Activated naive CD4-positive, alpha-beta T cell treated with anti-CD3 and anti-CD28 coated beads, Interleukin-2, amount 50 U/mL, for 72 hours (primary cell): ENCODE measurements around the gene SLIT3. TPM values are rescaled to one million over a fixed set of nuclear protein-coding genes. Genes with fewer than 3 reads are reported as not detected.

ENCODE experiments used
- ATAC-seq, 2 donors: fragments of 150-1000 bp; cut with Tn5 transposase; 2 replicates each; pipeline ENCODE4 v1.10.0; 2021; ENCODE audit warnings: mild to moderate bottlenecking in 2 of 2, moderate library complexity in 2 of 2
- DNase-seq, 2 donors: peaks; one replicate each; pipeline ENCODE4 v3.0.0; 2021 to 2022; ENCODE audit warnings: low spot score in 2 of 2
- H3K27ac Mint-ChIP-seq, 2 donors: one replicate each; pipeline ENCODE4 v1.8.0; 2022; ENCODE audit warnings: mild to moderate bottlenecking in 2 of 2, mixed read lengths in 2 of 2
- H3K36me3 Mint-ChIP-seq, 2 donors: one replicate each; pipeline ENCODE4 v1.8.0; 2022; ENCODE audit warnings: mixed read lengths in 2 of 2
- H3K9me3 Mint-ChIP-seq, 2 donors: one replicate each; pipeline ENCODE4 v1.8.0; 2022; ENCODE audit warnings: mixed read lengths in 2 of 2
- total RNA-seq, 2 donors: library from RNA; stranded (reverse); gene quantifications; one replicate each; pipeline ENCODE4 v1.2.3, GENCODE V29; 2022

The SLIT3 gene
- total RNA-seq, 2 donors from 2014 or later = 1.9 to 2.0 TPM

DNA sequence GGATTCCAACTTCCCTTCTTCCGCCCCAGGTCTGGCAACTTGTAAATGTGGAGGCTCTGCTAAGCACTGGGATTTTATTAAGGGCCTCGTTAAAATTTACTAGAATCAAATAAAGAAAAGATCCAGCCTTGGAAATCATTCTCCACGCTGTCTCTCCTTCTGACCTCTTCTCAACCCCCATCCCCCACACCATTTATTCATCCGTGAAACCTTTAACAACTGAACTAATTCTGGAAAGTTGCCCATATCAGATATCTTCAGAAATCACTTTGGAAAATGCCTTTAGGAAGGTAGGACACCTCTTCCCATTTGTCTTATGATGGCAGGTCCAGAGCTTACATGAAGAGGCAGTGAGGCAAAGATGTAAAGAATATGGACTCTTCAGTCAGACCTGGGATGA, 288.5 kb downstream of the SLIT3 start:
- Mint-ChIP-seq H3K36me3 (no peaks in the 10 kb centered on the region), H3K9me3 (no peaks in the 10 kb centered on the region), H3K27ac (no peak overlapping the region)
- no peak for ATAC-seq
- no peak for DNase-seq

DNA sequence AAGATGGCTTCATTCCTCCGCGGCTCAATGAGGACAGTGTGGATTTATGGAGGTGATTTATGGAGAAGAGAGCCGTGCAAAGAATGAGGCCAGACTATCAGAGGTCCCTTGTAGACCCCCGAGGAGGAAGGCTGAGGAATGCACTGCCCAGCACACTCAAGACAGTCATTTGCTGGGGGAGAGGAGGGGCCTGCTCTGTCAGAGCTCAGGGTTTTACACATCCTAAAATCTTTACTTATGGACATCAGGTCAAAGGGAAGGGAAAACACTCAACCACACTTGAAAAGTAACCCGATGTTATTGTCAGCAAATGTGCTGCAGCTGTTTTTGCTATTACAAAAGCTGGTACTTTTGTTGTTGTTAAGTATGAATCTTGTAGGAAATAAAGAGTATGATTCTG, 289.5 kb downstream of the SLIT3 start:
- H3K27ac Mint-ChIP-seq = no peak overlapping the region
- ATAC-seq (no peak), DNase-seq (no peak)
- no peaks in the 10 kb centered on the region for H3K36me3 Mint-ChIP-seq
- no peaks in the 10 kb centered on the region for H3K9me3 Mint-ChIP-seq

DNA sequence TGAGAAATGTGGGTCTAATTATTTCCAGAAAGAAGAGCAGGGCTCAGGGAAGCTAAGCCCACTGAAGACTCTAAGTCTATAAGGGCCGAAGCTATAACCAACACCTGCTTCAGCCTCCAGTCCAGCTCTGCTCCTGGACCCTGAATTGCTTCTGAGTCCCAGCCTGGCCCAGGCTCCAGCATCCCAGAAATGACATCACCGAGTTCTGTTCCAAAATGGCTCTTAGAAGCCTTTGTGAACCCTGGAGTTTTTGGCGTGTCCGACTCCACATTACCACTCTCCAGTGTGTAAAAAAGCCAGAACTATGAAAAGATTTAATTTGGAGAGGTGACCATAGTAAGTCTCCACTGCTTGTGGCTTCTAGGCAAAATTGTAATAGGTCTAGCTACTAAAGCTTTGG, 289.9 kb downstream of the SLIT3 start:
- ATAC-seq (no peak), DNase-seq (no peak)
- H3K36me3 Mint-ChIP-seq = no peaks in the 10 kb centered on the region
- H3K27ac Mint-ChIP-seq = no peak overlapping the region
- H3K9me3 Mint-ChIP-seq = no peaks in the 10 kb centered on the region

DNA sequence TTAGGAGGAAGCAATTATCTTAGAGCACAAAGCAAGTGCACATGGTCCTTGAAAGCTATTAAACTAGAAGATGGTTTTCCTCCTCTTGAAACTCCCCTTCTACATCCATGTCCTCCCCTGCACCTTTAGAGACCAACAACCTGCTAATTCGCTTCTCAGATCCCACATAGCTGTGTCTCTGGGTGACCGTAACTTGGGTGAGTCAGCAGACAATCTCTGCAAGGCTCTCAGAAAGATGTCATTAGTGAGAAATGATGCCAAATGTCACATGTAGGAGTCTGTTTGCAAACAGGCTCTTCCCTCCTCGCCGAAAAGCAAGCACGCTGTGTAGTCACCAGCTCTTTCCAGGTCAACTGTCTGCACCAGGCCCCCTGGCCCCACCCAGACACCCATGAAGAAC, 291.8 kb downstream of the SLIT3 start:
- Mint-ChIP-seq H3K27ac (no peak overlapping the region), H3K36me3 (no peaks in the 10 kb centered on the region), H3K9me3 (no peaks in the 10 kb centered on the region)
- no peak for ATAC-seq
- no peak for DNase-seq

DNA sequence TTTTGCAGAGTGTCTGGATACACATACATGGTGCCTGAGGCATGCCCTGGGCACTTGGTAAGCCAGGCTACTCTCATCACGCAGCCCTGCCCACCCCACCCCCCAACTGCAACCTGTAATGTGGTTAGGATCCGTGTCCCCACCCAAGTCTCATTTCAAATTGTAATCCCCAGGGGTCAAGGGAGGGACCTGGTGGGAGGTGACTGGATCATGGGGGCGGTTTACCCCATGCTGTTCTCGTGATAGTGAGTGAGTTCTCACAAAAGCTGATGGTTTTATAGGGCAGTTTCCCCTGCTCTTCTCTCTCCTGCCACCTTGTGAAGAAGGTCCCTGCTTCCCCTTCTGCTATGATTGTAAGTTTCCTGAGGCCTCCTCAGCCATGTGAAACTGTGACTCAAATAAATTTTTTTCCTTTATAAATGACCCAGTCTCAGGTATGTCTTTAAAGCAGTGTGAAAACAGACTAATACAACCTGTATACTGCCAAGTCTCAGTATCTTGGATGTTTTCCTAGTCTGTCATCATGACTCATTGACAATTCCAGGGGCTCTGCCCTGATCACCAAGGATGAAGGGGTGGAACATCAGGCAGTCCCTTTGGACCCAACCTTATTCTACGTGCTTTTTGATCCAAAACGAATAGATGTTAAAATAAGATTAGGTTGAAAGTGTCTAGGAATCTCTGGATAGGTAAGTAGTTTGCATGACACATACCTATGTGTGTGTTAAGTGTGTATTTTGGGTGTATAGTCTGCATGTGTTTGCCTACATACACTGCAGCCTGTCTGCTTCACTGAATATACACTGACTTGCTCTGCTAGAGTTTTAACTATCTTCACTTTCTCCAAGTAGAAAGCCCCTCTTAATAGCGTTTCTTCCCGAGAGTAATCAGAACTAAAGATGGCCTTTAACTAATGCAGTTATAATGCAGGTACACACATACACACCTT, 293.8 kb downstream of the SLIT3 start:
- Mint-ChIP-seq H3K27ac (no peak overlapping the region), H3K9me3 (no peaks in the 10 kb centered on the region), H3K36me3 (no peaks in the 10 kb centered on the region)
- no peak for ATAC-seq
- DNase-seq = no peak

DNA sequence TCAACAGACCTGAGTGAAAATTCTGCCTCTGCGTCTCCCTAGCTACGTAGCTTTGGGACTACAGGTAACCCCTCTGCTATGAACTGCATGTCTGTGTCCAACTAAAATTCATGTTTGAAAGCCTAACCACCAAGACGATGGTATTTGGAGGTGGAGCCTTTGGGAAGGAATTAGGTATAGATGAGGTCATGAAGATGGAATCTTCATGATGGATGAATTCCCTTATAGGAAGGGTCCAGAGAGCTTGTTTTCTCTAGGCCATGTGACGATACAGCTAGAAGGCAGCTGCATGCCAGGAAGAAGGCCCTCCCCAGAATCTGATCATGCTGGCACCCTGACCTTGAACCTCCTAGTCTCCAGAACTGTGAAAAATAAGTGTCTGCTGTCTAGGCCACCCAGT, 296.4 kb downstream of the SLIT3 start:
- H3K9me3 Mint-ChIP-seq = no peaks in the 10 kb centered on the region
- no peaks in the 10 kb centered on the region for H3K36me3 Mint-ChIP-seq
- no peak for DNase-seq
- ATAC-seq = no peak
- H3K27ac Mint-ChIP-seq = no peak overlapping the region

DNA sequence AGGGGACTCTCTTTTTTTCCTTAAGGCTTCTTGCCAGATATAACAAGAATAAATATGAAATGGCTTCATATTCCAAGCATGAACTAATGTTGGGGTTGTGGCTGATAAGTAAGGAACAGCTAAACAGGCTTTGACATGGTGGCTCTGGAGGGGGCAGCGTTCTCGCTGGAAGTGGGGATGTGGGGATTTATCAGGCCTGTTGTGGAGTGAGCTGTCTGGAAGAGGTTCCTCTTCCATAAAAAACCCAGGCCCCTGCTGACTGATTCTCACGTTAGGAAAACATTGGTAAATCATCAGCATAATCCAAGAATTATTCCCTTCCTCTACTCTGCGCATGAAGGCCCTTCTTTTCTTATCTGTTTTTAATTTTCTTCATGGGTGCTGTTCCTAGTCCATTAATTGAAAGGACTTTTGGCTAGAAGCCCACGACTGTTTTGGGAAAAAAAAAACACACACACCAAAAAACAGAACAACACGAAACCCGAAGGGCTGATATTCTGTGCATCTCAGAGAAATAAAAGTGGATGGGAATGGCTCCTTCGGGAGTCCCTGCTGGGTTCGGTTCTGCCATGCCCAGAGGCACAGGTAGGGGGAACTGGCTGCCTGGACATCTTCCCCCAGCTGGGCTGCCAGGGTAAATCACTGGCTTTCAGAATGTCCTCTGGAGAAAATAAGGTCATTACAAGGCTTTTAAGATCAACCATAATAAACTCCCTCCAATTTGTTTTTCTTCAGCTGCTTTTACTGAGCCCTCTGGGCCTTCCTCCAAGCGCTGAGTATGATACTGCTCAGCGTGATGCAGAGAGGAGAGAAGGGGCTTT, 297.0 kb downstream of the SLIT3 start:
- Mint-ChIP-seq H3K27ac (no peak overlapping the region), H3K36me3 (no peaks in the 10 kb centered on the region), H3K9me3 (no peaks in the 10 kb centered on the region)
- DNase-seq = no peak
- no peak for ATAC-seq

DNA sequence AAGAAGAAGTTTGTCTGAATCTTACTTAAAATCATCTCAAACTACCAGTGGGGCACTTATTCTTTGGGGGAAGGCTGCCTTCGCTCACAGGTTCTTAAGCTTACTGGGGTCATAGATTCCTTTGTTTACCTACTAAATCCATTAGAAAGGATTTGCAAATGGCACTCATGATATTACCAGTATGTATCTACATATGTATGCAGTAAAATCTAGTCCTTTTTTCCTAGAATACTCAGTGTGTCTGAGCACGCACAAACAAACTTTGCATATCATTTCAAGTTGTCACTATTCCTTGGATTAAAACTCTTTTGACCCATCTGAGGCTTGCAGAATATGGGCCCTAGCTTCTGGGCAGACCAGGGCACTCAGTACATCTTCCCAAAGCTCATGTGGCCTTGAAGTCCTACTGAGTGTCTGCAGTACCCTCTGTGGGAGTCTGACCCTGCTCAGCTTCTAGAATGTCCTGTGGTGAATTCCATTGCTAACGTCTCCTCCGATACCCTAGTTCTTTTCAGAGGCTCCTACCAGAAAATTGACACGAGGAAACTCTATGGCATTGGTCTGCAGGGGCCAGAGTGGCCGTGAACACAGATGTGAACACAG, 297.9 kb downstream of the SLIT3 start:
- Mint-ChIP-seq H3K9me3 (no peaks in the 10 kb centered on the region), H3K36me3 (no peaks in the 10 kb centered on the region), H3K27ac (no peak overlapping the region)
- DNase-seq = no peak
- no peak for ATAC-seq

DNA sequence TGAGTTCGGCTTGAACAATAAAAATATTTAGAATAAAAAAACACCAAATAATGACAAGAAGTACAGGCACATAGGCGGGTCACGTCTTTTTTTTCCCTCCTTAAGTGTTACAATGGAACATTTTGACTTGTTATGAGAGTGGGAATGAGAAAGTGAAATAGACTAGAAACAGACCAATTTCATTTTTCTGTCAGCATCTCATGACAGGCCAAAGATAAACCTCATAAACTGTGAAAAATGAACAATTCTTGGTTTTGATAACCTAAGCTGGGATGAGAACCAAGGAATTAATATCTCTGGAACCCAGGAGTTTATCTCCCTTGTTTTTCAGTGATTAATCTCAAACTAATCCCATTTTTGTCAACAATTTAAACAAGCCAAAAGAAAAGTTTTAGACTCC, 299.5 kb downstream of the SLIT3 start:
- DNase-seq (no peak), ATAC-seq (no peak)
- H3K9me3 Mint-ChIP-seq = no peaks in the 10 kb centered on the region
- H3K27ac Mint-ChIP-seq = no peak overlapping the region
- no peaks in the 10 kb centered on the region for H3K36me3 Mint-ChIP-seq

DNA sequence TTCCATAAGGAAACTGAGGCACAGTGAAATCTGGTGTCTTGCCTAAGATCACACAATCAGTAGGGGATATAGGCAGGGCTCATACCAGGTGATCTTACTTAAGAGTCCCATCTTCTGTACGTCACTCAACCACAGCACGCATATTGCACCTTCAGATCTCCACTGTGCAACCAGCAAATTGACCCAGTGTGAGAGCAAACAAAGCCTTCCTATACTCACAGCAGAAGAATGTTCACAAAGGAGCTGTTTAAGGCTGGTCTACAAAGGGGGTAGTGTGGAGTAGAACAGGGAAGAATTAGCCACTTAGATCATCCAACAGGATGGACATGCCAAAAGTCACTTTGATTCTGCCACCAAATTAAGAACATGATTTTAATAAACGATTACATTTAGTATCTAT, 305.9 kb downstream of the SLIT3 start:
- Mint-ChIP-seq H3K9me3 (no peaks in the 10 kb centered on the region), H3K27ac (no peak overlapping the region), H3K36me3 (no peaks in the 10 kb centered on the region)
- ATAC-seq = no peak
- DNase-seq = no peak

DNA sequence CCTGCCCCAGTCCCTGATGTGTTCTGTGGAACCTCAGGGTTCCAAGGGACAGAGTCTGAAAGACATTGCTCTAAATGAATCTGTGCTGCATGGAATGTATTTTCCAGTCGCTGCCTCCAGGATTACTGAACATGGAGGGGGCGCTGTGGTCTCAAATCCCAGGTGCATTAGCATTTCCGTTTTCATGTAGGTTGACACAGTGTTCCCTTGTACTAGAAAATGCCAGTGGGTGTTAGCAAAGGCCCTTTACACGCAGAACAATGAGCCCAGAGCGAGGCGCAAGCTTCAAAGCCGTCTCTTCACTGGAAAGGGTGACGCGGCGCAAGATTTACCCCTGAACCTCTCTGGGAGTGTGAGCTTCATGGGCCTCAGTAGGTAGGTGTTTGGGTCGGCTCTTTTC, 308.3 kb downstream of the SLIT3 start:
- Mint-ChIP-seq H3K36me3 (no peaks in the 10 kb centered on the region), H3K9me3 (no peaks in the 10 kb centered on the region), H3K27ac (peak overlapping the region in 1 of 2 donors; percentile 14)
- ATAC-seq (no peak), DNase-seq (no peak)

DNA sequence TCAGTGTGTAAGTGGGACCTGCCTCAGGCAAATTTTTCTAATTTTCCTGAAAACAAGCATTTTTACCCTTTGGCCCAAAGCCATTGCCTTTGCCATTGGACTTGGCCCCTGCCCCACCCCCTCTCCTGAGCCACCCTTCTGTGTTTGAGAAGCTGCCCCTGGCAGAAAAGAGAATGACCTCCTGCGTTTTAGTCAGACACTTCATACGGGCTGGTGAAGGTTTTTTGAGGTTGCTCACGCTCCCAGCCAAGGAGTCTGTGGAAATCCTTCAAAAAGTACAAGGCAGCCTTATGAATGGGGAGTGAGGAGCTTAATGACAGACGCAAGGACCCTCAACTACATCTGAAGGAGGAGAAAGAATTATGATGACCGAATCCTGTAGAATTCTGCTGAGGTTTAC, 308.9 kb downstream of the SLIT3 start:
- Mint-ChIP-seq H3K36me3 (no peaks in the 10 kb centered on the region), H3K27ac (no peak overlapping the region), H3K9me3 (no peaks in the 10 kb centered on the region)
- DNase-seq (no peak), ATAC-seq (no peak)

DNA sequence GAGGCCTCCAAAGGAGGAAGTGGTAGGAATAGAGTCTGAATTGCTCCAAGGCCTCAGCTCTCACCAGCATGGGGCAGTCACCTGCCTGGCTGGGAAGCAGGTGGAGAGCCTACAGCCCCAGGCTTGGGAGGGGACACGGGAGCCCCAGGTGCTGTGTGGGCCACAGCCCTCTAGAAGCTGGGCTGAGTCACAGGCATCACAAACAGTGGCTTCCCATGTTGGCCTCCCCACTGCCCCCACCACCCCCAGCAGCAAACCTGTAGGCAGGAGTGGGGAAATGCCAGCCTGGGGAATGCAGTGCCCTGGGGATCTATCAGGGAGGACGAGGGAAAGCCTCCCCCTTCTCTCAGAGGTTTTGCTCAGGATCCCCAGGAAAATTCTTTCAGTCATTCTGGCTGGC, 309.6 kb downstream of the SLIT3 start:
- H3K27ac Mint-ChIP-seq = no peak overlapping the region
- no peaks in the 10 kb centered on the region for H3K9me3 Mint-ChIP-seq
- ATAC-seq (no peak), DNase-seq (no peak)
- no peaks in the 10 kb centered on the region for H3K36me3 Mint-ChIP-seq

DNA sequence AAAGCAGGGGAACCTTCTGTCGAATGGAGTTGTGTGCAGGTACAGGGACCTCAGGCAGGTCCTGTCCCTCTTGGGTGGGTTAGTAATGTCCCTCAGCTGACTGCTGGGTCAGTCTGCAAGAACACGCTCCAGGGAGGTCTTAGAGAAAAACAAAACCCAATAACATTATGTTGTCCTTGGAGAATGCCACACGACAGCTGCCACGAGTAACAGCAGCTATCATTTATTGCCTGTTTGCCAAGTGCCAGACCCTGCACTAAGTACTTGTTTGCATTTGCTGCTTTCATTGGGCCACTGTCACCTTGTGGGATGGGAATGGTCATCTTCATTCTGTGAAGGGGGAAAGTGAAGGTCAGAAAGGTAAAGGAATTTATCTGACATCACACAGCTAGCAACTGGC, 310.3 kb downstream of the SLIT3 start:
- no peaks in the 10 kb centered on the region for H3K36me3 Mint-ChIP-seq
- H3K27ac Mint-ChIP-seq = no peak overlapping the region
- ATAC-seq = no peak
- no peak for DNase-seq
- no peaks in the 10 kb centered on the region for H3K9me3 Mint-ChIP-seq

DNA sequence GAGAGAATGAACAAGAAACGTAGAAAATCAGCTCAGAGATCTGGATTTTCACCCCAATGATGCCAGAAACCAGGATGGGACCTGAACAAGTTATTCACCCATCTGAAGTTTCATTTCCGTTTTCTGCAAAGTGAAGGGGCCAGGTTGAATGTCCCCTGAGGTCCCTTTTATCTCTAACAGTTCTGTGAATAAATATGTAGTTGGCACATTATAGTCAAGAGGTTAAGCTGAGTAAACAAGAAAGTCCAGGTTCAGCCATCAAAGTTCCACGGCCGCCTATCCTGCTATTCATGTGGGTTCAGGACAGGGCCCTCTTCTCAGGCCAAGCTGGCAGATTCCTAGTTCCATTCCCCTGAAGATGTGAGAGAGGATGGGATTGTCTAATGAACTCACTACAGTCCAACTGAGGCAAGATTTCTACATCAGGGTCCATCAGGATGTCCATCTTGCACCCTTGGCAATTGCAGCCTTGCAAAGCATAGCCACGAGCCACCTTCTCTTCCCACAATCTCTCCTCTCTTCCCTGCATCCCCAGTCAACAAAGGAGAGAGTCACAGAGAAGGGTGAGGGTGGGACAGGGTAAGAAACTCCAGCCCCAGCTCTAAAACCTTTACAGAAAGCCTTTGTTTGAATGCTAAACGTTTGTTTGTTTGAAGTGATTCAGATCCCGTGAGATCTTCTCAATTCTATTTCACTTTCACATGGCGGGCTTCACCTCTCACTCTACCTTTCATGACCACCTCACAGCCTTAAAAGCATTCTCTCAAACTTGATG, 311.0 kb downstream of the SLIT3 start:
- H3K9me3 Mint-ChIP-seq = no peaks in the 10 kb centered on the region
- no peaks in the 10 kb centered on the region for H3K36me3 Mint-ChIP-seq
- no peak for ATAC-seq
- no peak for DNase-seq
- no peak overlapping the region for H3K27ac Mint-ChIP-seq

DNA sequence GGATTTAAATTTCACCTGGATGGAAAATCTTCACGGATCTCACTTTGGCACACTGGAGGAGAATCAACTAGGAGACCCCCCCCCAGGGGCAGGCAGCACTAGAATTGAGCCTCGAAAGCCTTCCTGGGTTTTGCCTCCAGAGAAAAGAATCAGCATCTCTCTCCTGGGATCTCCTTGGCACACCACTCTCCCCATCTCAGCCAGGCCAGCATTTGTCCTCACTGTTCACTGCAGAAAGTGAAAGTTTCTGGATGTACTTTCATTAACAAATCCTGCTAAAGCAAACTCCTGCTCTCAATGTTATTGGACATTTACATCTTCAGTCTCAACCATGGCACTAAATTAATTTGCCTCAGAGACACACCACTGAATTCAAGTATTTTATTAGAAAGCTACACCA, 312.2 kb downstream of the SLIT3 start:
- Mint-ChIP-seq H3K36me3 (no peaks in the 10 kb centered on the region), H3K9me3 (no peaks in the 10 kb centered on the region), H3K27ac (no peak overlapping the region)
- DNase-seq (no peak), ATAC-seq (no peak)
